Adrenal gland (tissue), 5 donors: Measurements from ENCODE around the gene CACNA1C.

ENCODE experiments used
- POLR2A ChIP-seq, 2 donors: fragments of 450-650 bp; IDR thresholded peaks; one replicate each; pipeline ENCODE4 v1.6.1; 2017; ENCODE audit warnings: antibody characterized with exemption in 2 of 2, mild to moderate bottlenecking in 2 of 2, moderate library complexity in 1 of 2
- TF ChIP-seq, protein P1 (sequence below), 6 experiments: fragments of 450-650 bp in 4 of 6; fragments of 200-600 bp in 2 of 6; sonication (generic) in 1 of 6; IDR thresholded peaks; 1 replicate in 5 of 6; 2 replicates in 1 of 6; pipeline versions ENCODE4 v1.5.1 to v1.8.0; 2016 to 2021; ENCODE audit warnings: antibody characterized with exemption in 6 of 6, mild to moderate bottlenecking in 2 of 6, moderate library complexity in 1 of 6
- donor health status: DM: no; HTN: no; CAD: no.

DNA sequence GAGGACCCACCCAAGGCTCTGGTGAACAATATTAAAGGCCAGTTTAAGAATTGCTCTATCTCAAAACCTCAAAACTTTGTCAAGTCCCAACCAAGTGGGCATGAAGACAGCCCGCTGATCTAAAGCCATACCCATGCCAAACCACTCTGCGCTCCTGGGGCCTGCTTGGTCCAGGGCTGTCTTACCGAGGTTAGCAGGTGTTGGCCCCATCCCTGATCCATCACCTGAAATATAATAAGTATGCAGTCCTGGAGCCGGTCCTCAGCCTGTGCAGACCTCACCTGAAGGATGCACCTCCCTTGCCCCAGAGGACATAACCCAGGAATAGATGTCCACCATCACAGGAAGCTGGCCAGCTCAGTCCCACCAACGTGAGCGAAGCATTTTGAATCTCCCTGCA is 543.7 kb downstream of the CACNA1C start:
- TF ChIP-seq, protein P1, sequence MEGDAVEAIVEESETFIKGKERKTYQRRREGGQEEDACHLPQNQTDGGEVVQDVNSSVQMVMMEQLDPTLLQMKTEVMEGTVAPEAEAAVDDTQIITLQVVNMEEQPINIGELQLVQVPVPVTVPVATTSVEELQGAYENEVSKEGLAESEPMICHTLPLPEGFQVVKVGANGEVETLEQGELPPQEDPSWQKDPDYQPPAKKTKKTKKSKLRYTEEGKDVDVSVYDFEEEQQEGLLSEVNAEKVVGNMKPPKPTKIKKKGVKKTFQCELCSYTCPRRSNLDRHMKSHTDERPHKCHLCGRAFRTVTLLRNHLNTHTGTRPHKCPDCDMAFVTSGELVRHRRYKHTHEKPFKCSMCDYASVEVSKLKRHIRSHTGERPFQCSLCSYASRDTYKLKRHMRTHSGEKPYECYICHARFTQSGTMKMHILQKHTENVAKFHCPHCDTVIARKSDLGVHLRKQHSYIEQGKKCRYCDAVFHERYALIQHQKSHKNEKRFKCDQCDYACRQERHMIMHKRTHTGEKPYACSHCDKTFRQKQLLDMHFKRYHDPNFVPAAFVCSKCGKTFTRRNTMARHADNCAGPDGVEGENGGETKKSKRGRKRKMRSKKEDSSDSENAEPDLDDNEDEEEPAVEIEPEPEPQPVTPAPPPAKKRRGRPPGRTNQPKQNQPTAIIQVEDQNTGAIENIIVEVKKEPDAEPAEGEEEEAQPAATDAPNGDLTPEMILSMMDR (IDR thresholded peaks at IDR 0.05) = no peak
- TF ChIP-seq POLR2A (IDR thresholded peaks at IDR 0.05) = no peak
